Loucy (cell line): Measurements from ENCODE around the gene GYG2.

Experiments
- H2AFZ ChIP-seq: fragments of 200-600 bp; sonication (generic); 2 replicates; pipeline ENCODE4 v1.6.0; 2016; ENCODE audit warnings: antibody characterized with exemption, mild to moderate bottlenecking, low read length, moderate library complexity
- H3F3A ChIP-seq: fragments of 200-600 bp; 2 replicates; pipeline ENCODE4 v1.6.0; 2016; ENCODE audit warnings: antibody characterized with exemption, low read depth, mild to moderate bottlenecking
- H3K27me3 ChIP-seq: fragments of 200-600 bp; sonication (generic); 2 replicates; pipeline ENCODE4 v1.6.1; 2014; ENCODE audit warnings: low read length, mild to moderate bottlenecking; ENCODE audit not compliant: insufficient read depth, poor library complexity, severe bottlenecking
- H3K36me3 ChIP-seq: fragments of 200-600 bp; sonication (generic); 2 replicates; pipeline ENCODE4 v1.6.1; 2016; ENCODE audit warnings: low read length; ENCODE audit not compliant: insufficient read depth
- H3K4me1 ChIP-seq: fragments of 200-600 bp; sonication (generic); 2 replicates; pipeline ENCODE4 v1.5.1; 2014; ENCODE audit warnings: low read length, mild to moderate bottlenecking; ENCODE audit not compliant: insufficient read depth, poor library complexity, severe bottlenecking
- H3K4me2 ChIP-seq: fragments of 200-600 bp; sonication (generic); 2 replicates; pipeline ENCODE4 v1.6.0; 2014; ENCODE audit warnings: antibody characterized with exemption, low read length, low read depth, mild to moderate bottlenecking; ENCODE audit not compliant: poor library complexity, severe bottlenecking
- H3K4me3 ChIP-seq: fragments of 200-600 bp; sonication (generic); 2 replicates; pipeline ENCODE4 v1.5.1; 2014; ENCODE audit warnings: low read length, mild to moderate bottlenecking, mixed read lengths; ENCODE audit not compliant: poor library complexity, severe bottlenecking
- H3K79me2 ChIP-seq: fragments of 200-600 bp; sonication (generic); 2 replicates; pipeline ENCODE4 v1.6.1; 2014; ENCODE audit warnings: low read length; ENCODE audit not compliant: insufficient read depth
- H3K9ac ChIP-seq: fragments of 200-600 bp; sonication (generic); 2 replicates; pipeline ENCODE4 v1.6.0; 2014; ENCODE audit warnings: mild to moderate bottlenecking, low read depth, low read length, moderate library complexity; ENCODE audit not compliant: poor library complexity, severe bottlenecking
- H3K9me2 ChIP-seq: fragments of 200-600 bp; sonication (generic); replicated peaks from 2 replicates; pipeline ENCODE4 v1.6.1; 2016; ENCODE audit warnings: low read depth, low read length, mixed read lengths
- H3K9me3 ChIP-seq: fragments of 200-600 bp; sonication (generic); 2 replicates; pipeline ENCODE4 v1.6.1; 2014; ENCODE audit warnings: mild to moderate bottlenecking, antibody characterized with exemption, low read length, low read depth; ENCODE audit not compliant: insufficient read depth
- H4K20me1 ChIP-seq: fragments of 200-600 bp; sonication (generic); 2 replicates; pipeline ENCODE4 v1.6.0; 2014; ENCODE audit warnings: antibody characterized with exemption, low read length, mild to moderate bottlenecking; ENCODE audit not compliant: insufficient read depth, poor library complexity, severe bottlenecking
- CTCF ChIP-seq: fragments of 200-600 bp; sonication (generic); conservative IDR thresholded peaks from 2 replicates; pipeline ENCODE4 v1.5.1; 2014; ENCODE audit warnings: mild to moderate bottlenecking, antibody characterized with exemption, low read length
- EZH2phosphoT487 ChIP-seq: fragments of 200-600 bp; IDR thresholded peaks from 2 replicates; pipeline ENCODE4 v1.6.1; 2018; ENCODE audit warnings: antibody characterized with exemption, mild to moderate bottlenecking, moderate library complexity, borderline replicate concordance

Gene GYG2

GRCh38 chrX:2898846-2899512 is 70.2 kb downstream of the GYG2 start:
- H3K9ac ChIP-seq = no peak overlapping the region

GRCh38 chrX:2901367-2902036 is 72.8 kb downstream of the GYG2 start:
- TF ChIP-seq CTCF (no peak), EZH2phosphoT487 (no peak)
- H2AFZ ChIP-seq = no peak overlapping the region
- H3K4me2 ChIP-seq = no peak overlapping the region

More at GRCh38 chrX:2898846-2899512, 70.2 kb downstream of the GYG2 start:
- H3K27me3 ChIP-seq = no peaks in the 10 kb centered on the region
- no peaks in the 10 kb centered on the region for H3K36me3 ChIP-seq
- no peaks in the 10 kb centered on the region for H3F3A ChIP-seq
- no peak for TF ChIP-seq CTCF
- no peak for TF ChIP-seq EZH2phosphoT487
- no peaks in the 10 kb centered on the region for H3K9me3 ChIP-seq
- H3K4me2 ChIP-seq = no peak overlapping the region
- H3K79me2 ChIP-seq = no peaks in the 10 kb centered on the region
- H3K4me1 ChIP-seq = no peaks in the 10 kb centered on the region
- no peaks in the 10 kb centered on the region for H4K20me1 ChIP-seq
- no peak overlapping the region for H3K4me3 ChIP-seq
- no peaks in the 10 kb centered on the region for H3K9me2 ChIP-seq
- H2AFZ ChIP-seq = no peak overlapping the region

GRCh38 chrX:2902841-2903240 is 74.1 kb downstream of the GYG2 start:
- no peaks in the 10 kb centered on the region for H3K27me3 ChIP-seq
- no peak overlapping the region for H2AFZ ChIP-seq
- no peaks in the 10 kb centered on the region for H3K36me3 ChIP-seq
- no peak overlapping the region for H3K9ac ChIP-seq
- H3K9me3 ChIP-seq = no peaks in the 10 kb centered on the region
- no peaks in the 10 kb centered on the region for H3F3A ChIP-seq
- no peaks in the 10 kb centered on the region for H4K20me1 ChIP-seq
- H3K4me3 ChIP-seq = no peak overlapping the region
- H3K79me2 ChIP-seq = no peaks in the 10 kb centered on the region
- TF ChIP-seq CTCF (no peak), EZH2phosphoT487 (no peak)
- no peaks in the 10 kb centered on the region for H3K4me1 ChIP-seq
- H3K4me2 ChIP-seq = no peak overlapping the region
- no peaks in the 10 kb centered on the region for H3K9me2 ChIP-seq

More at GRCh38 chrX:2901367-2902036, 72.8 kb downstream of the GYG2 start:
- no peaks in the 10 kb centered on the region for H3K9me3 ChIP-seq
- H3K36me3 ChIP-seq = no peaks in the 10 kb centered on the region
- no peaks in the 10 kb centered on the region for H4K20me1 ChIP-seq
- no peaks in the 10 kb centered on the region for H3K79me2 ChIP-seq
- no peaks in the 10 kb centered on the region for H3K27me3 ChIP-seq
- H3F3A ChIP-seq = no peaks in the 10 kb centered on the region
- no peak overlapping the region for H3K9ac ChIP-seq
- H3K4me1 ChIP-seq = no peaks in the 10 kb centered on the region
- no peaks in the 10 kb centered on the region for H3K9me2 ChIP-seq
- H3K4me3 ChIP-seq = no peak overlapping the region
